CD14-positive monocyte (primary cell): ENCODE results near the gene ULK2. TPM values are rescaled to one million over a fixed set of nuclear protein-coding genes. Genes with fewer than 3 reads are reported as not detected.
A peak's percentile ranks its signal among the peaks of the same experiment; 100 is the strongest.

Experiments used
- DNase-seq, 3 donors: peaks; one replicate each; pipeline ENCODE4 v3.0.0-alpha.2; 2011 to 2022
- H2AFZ ChIP-seq: 2 replicates; pipeline ENCODE4 v1.6.0; 2012; ENCODE audit warnings: mild to moderate bottlenecking, low read depth, low read length, inconsistent platforms; ENCODE audit not compliant: insufficient read depth, poor library complexity, severe bottlenecking
- H3K27ac ChIP-seq, 2 donors: 1 replicate in 1 of 2; 2 replicates in 1 of 2; pipeline ENCODE4 v1.5.1; 2012 to 2013; ENCODE audit warnings: low read length in 2 of 2, control low read depth in 1 of 2, inconsistent platforms in 1 of 2, low read depth in 1 of 2, mild to moderate bottlenecking in 1 of 2
- H3K27me3 ChIP-seq, 2 donors: one replicate each; pipeline versions ENCODE4 v1.6.0 to v1.6.1; 2011 to 2013; ENCODE audit warnings: low read length in 2 of 2; ENCODE audit not compliant: control insufficient read depth in 2 of 2, insufficient read depth in 2 of 2
- H3K36me3 ChIP-seq, 2 donors: replicated peaks in 1 of 2; 1 replicate in 1 of 2; 2 replicates in 1 of 2; pipeline versions ENCODE4 v1.5.1 to v1.6.1; 2012 to 2013; ENCODE audit warnings: low read length in 2 of 2, control low read depth in 1 of 2, inconsistent platforms in 1 of 2, mild to moderate bottlenecking in 1 of 2; ENCODE audit not compliant: insufficient read depth in 2 of 2, control insufficient read depth in 1 of 2
- H3K4me1 ChIP-seq, 2 donors: 1 replicate in 1 of 2; 2 replicates in 1 of 2; pipeline versions ENCODE4 v1.5.1 to v1.6.1; 2012 to 2013; ENCODE audit warnings: low read length in 2 of 2, control low read depth in 1 of 2, inconsistent platforms in 1 of 2, mild to moderate bottlenecking in 1 of 2, moderate library complexity in 1 of 2; ENCODE audit not compliant: insufficient read depth in 2 of 2, control insufficient read depth in 1 of 2
- H3K4me2 ChIP-seq: replicated peaks from 2 replicates; pipeline ENCODE3; 2012; ENCODE audit warnings: low read length, moderate library complexity, mild to moderate bottlenecking; ENCODE audit not compliant: poor library complexity, severe bottlenecking; ENCODE audit errors: extremely low read depth
- H3K4me3 ChIP-seq, 3 experiments: fragments of 200-600 bp in 1 of 3; sonication (generic) in 1 of 3; replicated peaks in 1 of 3; 1 replicate in 2 of 3; 2 replicates in 1 of 3; pipeline ENCODE4 v1.5.1; 2011 to 2013; ENCODE audit warnings: low read length in 3 of 3, mild to moderate bottlenecking in 3 of 3, control low read depth in 2 of 3, low read depth in 2 of 3, inconsistent platforms in 1 of 3, moderate library complexity in 1 of 3
- H3K79me2 ChIP-seq: 2 replicates; pipeline ENCODE4 v1.6.0; 2012; ENCODE audit warnings: mild to moderate bottlenecking, control low read depth, inconsistent platforms, low read length, moderate library complexity; ENCODE audit not compliant: insufficient read depth
- H3K9ac ChIP-seq: 2 replicates; pipeline ENCODE4 v1.6.0; 2017; ENCODE audit warnings: low read length, mild to moderate bottlenecking; ENCODE audit not compliant: insufficient read depth, poor library complexity, severe bottlenecking
- H3K9me3 ChIP-seq, 2 donors: replicated peaks in 1 of 2; 1 replicate in 1 of 2; 2 replicates in 1 of 2; pipeline versions ENCODE4 v1.5.1 to v1.6.1; 2012 to 2013; ENCODE audit warnings: low read length in 2 of 2, control low read depth in 1 of 2; ENCODE audit not compliant: control insufficient read depth in 1 of 2, insufficient read depth in 1 of 2
- H4K20me1 ChIP-seq: 2 replicates; pipeline ENCODE4 v1.6.0; 2012; ENCODE audit warnings: mild to moderate bottlenecking, low read length, control low read depth, moderate library complexity; ENCODE audit not compliant: insufficient read depth
- H3K27ac Mint-ChIP-seq, 7 donors: one replicate each; pipeline ENCODE4 v1.8.0; 2020; ENCODE audit warnings: mild to moderate bottlenecking in 7 of 7, mixed read lengths in 7 of 7, moderate library complexity in 6 of 7, inconsistent platforms in 2 of 7
- H3K27me3 Mint-ChIP-seq, 3 donors: one replicate each; pipeline ENCODE4 v1.8.0; 2021 to 2022; ENCODE audit warnings: low read depth in 3 of 3, mild to moderate bottlenecking in 3 of 3, mixed read lengths in 3 of 3, moderate library complexity in 3 of 3, inconsistent platforms in 1 of 3
- H3K36me3 Mint-ChIP-seq, 2 donors: one replicate each; pipeline ENCODE4 v1.8.0; 2020; ENCODE audit warnings: mixed read lengths in 2 of 2, inconsistent platforms in 1 of 2, mild to moderate bottlenecking in 1 of 2
- H3K4me1 Mint-ChIP-seq: one replicate; pipeline ENCODE4 v1.8.0; 2020; ENCODE audit warnings: mild to moderate bottlenecking, mixed read lengths
- H3K4me3 Mint-ChIP-seq, 2 donors: one replicate each; pipeline ENCODE4 v1.8.0; 2020; ENCODE audit warnings: mild to moderate bottlenecking in 2 of 2, mixed read lengths in 2 of 2, moderate library complexity in 1 of 2
- H3K9me3 Mint-ChIP-seq, 7 donors: one replicate each; pipeline ENCODE4 v1.8.0; 2020 to 2022; ENCODE audit warnings: mixed read lengths in 7 of 7, mild to moderate bottlenecking in 6 of 7, moderate library complexity in 6 of 7, inconsistent platforms in 2 of 7
- WGBS: methylation state at CpG from one replicate; pipeline ENCODE4 v1.1.5; 2013; ENCODE audit warnings: missing lambda C conversion rate; ENCODE audit not compliant: insufficient coverage; 5-methylcytosine and 5-hydroxymethylcytosine counted together
- intact Hi-C, 2 donors: fragments of 100-400 bp; cut with micrococcal nuclease; formaldehyde crosslinking; loops; one replicate each; pipeline versions ENCODE4 v1.15.0 to v1.15.1; 2023
- polyA plus RNA-seq, 3 donors: library from polyadenylated mRNA; depleted of rRNA in 1 of 3; unstranded in 2 of 3; stranded (reverse) in 1 of 3; fragments of 300-500 nt in 2 of 3; fragments of >200 nt in 1 of 3; fragmentation: Illumina TruSeq in 2 of 3; gene quantifications; 1 replicate in 2 of 3; 2 replicates in 1 of 3; pipeline ENCODE4 v1.2.3, GENCODE V29; 2012 to 2021
- TF ChIP-seq, protein P1 (sequence below): fragments of 200-600 bp; IDR thresholded peaks from one replicate; pipeline ENCODE4 v1.8.0; 2022; ENCODE audit warnings: antibody characterized with exemption, mild to moderate bottlenecking

Gene ULK2
- polyA plus RNA-seq, 3 donors = 8.5 to 27.2 (median 12.3) TPM

DNA sequence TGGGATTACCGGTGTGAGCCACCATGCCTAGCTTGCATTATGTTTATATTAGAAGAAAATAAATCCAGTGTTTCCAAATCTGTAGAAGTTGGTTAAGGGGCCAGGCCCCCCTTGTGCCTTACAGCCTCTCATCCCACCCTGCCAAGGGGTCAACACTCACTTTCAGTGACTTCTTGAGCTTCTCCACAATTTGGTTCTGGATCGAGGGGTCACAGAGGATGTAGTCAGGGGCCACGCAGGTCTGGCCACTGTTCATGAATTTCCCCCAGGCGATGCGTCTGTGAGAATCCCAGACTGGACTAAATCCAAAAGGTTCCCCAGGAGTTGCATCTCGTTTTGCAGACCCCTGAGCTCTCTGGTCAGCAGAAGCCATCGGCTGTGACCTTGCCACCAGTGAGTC is 126.8 kb downstream of the ULK2 start:
- TF ChIP-seq, protein P1, sequence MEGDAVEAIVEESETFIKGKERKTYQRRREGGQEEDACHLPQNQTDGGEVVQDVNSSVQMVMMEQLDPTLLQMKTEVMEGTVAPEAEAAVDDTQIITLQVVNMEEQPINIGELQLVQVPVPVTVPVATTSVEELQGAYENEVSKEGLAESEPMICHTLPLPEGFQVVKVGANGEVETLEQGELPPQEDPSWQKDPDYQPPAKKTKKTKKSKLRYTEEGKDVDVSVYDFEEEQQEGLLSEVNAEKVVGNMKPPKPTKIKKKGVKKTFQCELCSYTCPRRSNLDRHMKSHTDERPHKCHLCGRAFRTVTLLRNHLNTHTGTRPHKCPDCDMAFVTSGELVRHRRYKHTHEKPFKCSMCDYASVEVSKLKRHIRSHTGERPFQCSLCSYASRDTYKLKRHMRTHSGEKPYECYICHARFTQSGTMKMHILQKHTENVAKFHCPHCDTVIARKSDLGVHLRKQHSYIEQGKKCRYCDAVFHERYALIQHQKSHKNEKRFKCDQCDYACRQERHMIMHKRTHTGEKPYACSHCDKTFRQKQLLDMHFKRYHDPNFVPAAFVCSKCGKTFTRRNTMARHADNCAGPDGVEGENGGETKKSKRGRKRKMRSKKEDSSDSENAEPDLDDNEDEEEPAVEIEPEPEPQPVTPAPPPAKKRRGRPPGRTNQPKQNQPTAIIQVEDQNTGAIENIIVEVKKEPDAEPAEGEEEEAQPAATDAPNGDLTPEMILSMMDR = no peak
- Histone ChIP-seq H3K9me3 (no peaks in the 10 kb centered on the region), H2AFZ (no peak overlapping the region), H3K27ac (no peak overlapping the region), H3K9ac (no peak overlapping the region), H3K36me3 (no peaks in the 10 kb centered on the region), H3K27me3 (no peaks in the 10 kb centered on the region), H3K4me3 (no peak overlapping the region), H3K79me2 (no peaks in the 10 kb centered on the region), H3K4me2 (no peak overlapping the region), H3K4me1 (peaks cover 8 to 9% of the 10 kb centered on the region in 2 donors), H4K20me1 (no peaks in the 10 kb centered on the region)
- 95% methylated on average over 6 of the region's 7 CpGs for WGBS
- Mint-ChIP-seq H3K27ac (peak overlapping the region in 1 of 7 donors; percentile 26), H3K36me3 (no peaks in the 10 kb centered on the region), H3K4me3 (no peak overlapping the region), H3K4me1 (peaks cover 9% of the 10 kb centered on the region), H3K27me3 (peaks cover 6 to 11% (median 8%) of the 10 kb centered on the region in 3 donors), H3K9me3 (peaks cover 0 to 1% (median 0%) of the 10 kb centered on the region in 7 donors)
- intact Hi-C loops = no loop called here
- DNase-seq = no peak

DNA sequence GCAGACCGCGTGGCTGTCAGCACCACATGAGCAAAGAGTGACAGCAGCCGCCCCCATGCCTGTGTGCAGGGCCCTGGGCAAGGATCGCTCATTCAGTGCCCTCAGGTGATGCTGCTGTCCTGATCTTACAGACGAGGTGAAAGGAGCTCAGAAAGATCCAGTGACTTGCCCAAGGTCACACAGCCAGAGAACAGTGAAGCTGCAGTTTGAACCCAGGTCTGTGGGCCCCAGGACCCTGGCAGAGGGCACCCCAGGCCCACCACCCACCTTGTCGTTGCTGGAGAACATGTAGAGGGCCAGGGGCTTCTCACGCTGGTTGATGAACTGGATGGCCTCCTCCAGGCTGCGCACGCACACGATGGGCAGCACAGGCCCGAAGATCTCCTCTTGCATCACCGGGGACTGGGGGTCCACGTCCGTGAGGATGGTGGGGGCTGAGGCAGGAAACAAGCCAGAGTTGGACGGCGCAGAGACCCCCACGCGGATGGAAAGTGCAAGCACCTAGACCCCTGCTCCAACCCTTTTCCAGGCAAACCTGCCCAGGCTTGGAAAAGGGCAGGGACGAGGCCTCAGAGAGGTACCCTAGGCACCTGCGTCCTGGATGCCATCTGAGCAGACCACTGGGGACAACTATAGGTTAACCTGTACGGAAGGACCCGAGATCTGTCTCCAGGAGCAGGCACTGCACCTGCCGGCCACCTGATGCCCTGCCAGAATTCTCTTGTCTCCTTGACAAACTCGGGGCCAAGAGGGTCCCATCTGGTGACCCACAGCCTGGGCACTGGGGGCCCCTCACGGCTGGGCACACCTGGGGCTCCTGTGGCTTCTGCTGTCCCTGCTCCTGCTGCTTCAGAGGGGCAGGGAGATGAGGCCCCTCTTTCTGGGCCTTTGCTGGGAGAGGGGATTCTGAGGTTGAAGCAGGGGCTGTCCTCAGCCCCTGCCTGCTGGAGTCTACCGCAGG is 128.2 kb downstream of the ULK2 start:
- no peaks in the 10 kb centered on the region for H3K27me3 ChIP-seq
- WGBS = 97% methylated on average over 24 of the region's 26 CpGs

More for the DNA sequence above, 128.2 kb downstream of the ULK2 start:
- DNase-seq = no peak
- Histone ChIP-seq H3K4me1 (peaks cover 0 to 2% of the 10 kb centered on the region in 2 donors), H3K79me2 (no peaks in the 10 kb centered on the region), H3K9ac (no peak overlapping the region), H4K20me1 (no peaks in the 10 kb centered on the region), H2AFZ (no peak overlapping the region), H3K9me3 (no peaks in the 10 kb centered on the region), H3K4me2 (no peak overlapping the region), H3K27ac (no peak overlapping the region), H3K4me3 (no peak overlapping the region), H3K36me3 (no peaks in the 10 kb centered on the region)
- Mint-ChIP-seq H3K4me1 (peaks cover 3% of the 10 kb centered on the region), H3K27ac (no peak overlapping the region), H3K9me3 (peaks cover 0 to 1% (median 0%) of the 10 kb centered on the region in 7 donors), H3K27me3 (peaks cover 2 to 9% (median 3%) of the 10 kb centered on the region in 3 donors), H3K36me3 (no peaks in the 10 kb centered on the region), H3K4me3 (no peak overlapping the region)
- intact Hi-C loops = no loop called here
- TF ChIP-seq, protein P1 = no peak
